CD4-positive, alpha-beta T cell (primary cell): ENCODE results near the gene PSMB2. TPM values are rescaled to one million over a fixed set of nuclear protein-coding genes. Genes with fewer than 3 reads are reported as not detected.

Source experiments
- ATAC-seq: fragments of 200-7000 bp; cut with Tn5 transposase; one replicate; pipeline ENCODE4 v1.10.0; 2022; ENCODE audit warnings: mild to moderate bottlenecking; ENCODE audit not compliant: poor library complexity
- CTCF ChIA-PET: fragments of 350-600 bp; sonication (Branson Sonifier 250); formaldehyde crosslinking; loops from one replicate; lab custom pipeline; 2021; ENCODE audit warnings: antibody characterized with exemption, inconsistent platforms; lab: Charles Lee
- POLR2A ChIA-PET: fragments of 350-600 bp; sonication (Branson Sonifier 250); formaldehyde crosslinking; loops from one replicate; lab custom pipeline; 2021; ENCODE audit warnings: antibody characterized with exemption, inconsistent platforms; lab: Charles Lee
- DNase-seq, 14 experiments: peaks; one replicate each; pipeline ENCODE4 v3.0.0-alpha.2; 2013 to 2020; ENCODE audit warnings: mixed read lengths in 2 of 14
- H3K27ac ChIP-seq, 2 donors: one replicate each; pipeline versions ENCODE4 v1.5.1 to v1.7.0; 2013; ENCODE audit warnings: low read length in 2 of 2, low read depth in 1 of 2, mild to moderate bottlenecking in 1 of 2
- H3K27me3 ChIP-seq, 2 experiments: 1 replicate in 1 of 2; 2 replicates in 1 of 2; pipeline versions ENCODE4 v1.6.1 to v1.7.0; 2013; ENCODE audit warnings: low read length in 2 of 2, control low read depth in 1 of 2, mild to moderate bottlenecking in 1 of 2, moderate library complexity in 1 of 2; ENCODE audit not compliant: insufficient read depth in 2 of 2, control insufficient read depth in 1 of 2
- H3K36me3 ChIP-seq: one replicate; pipeline ENCODE4 v1.6.1; 2013; ENCODE audit warnings: low read length, control low read depth; ENCODE audit not compliant: insufficient read depth
- H3K4me1 ChIP-seq: one replicate; pipeline ENCODE4 v1.6.1; 2013; ENCODE audit warnings: low read length, control low read depth; ENCODE audit not compliant: insufficient read depth
- H3K4me3 ChIP-seq: one replicate; pipeline ENCODE4 v1.5.1; 2013; ENCODE audit warnings: mild to moderate bottlenecking, low read length, moderate library complexity
- H3K9me3 ChIP-seq, 2 experiments: 1 replicate in 1 of 2; 2 replicates in 1 of 2; pipeline versions ENCODE4 v1.6.1 to v1.7.0; 2013; ENCODE audit warnings: low read length in 2 of 2, mild to moderate bottlenecking in 2 of 2, control low read depth in 1 of 2, moderate library complexity in 1 of 2; ENCODE audit not compliant: control insufficient read depth in 1 of 2, insufficient read depth in 1 of 2
- H3K27ac Mint-ChIP-seq: one replicate; pipeline ENCODE4 v1.8.0; 2020; ENCODE audit warnings: mixed read lengths
- H3K27me3 Mint-ChIP-seq: one replicate; pipeline ENCODE4 v1.8.0; 2021; ENCODE audit warnings: mixed read lengths
- H3K36me3 Mint-ChIP-seq: one replicate; pipeline ENCODE4 v1.8.0; 2021; ENCODE audit warnings: low read depth, mixed read lengths
- H3K4me1 Mint-ChIP-seq: one replicate; pipeline ENCODE4 v1.8.0; 2021; ENCODE audit warnings: low read depth, mixed read lengths
- H3K4me3 Mint-ChIP-seq: one replicate; pipeline ENCODE4 v1.8.0; 2020; ENCODE audit warnings: mild to moderate bottlenecking, mixed read lengths
- H3K9me3 Mint-ChIP-seq: one replicate; pipeline ENCODE4 v1.8.0; 2020; ENCODE audit warnings: mixed read lengths
- intact Hi-C, 2 experiments: fragments of 100-400 bp; cut with DNase I in 1 of 2; cut with micrococcal nuclease in 1 of 2; formaldehyde crosslinking; loops; one replicate each; pipeline versions ENCODE4 v1.15.1 to v1.9.0; 2023 to 2025; cut with DNase I, micrococcal nuclease
- total RNA-seq, 174 experiments: library from RNA in 2 of 174; stranded (reverse) in 2 of 174; gene quantifications; one replicate each; pipeline ENCODE4 v1.2.3 and lab custom pipeline; 2021 to 2026
- TF ChIP-seq, protein P1 (sequence below): fragments of 200-600 bp; IDR thresholded peaks from one replicate; pipeline ENCODE4 v1.8.0; 2022; ENCODE audit warnings: antibody characterized with exemption, mild to moderate bottlenecking

Gene PSMB2
- total RNA-seq, 2 experiments from 2014 or later: 34.0 to 35.3 TPM

GRCh38 chr1:35561297-35561971, 79.9 kb downstream of the PSMB2 start:
- peak overlapping the region; percentile 52 for H3K27ac Mint-ChIP-seq
- H3K36me3 ChIP-seq: peaks cover 19% of the 10 kb centered on the region
- no peaks in the 10 kb centered on the region for H3K9me3 Mint-ChIP-seq

DNA sequence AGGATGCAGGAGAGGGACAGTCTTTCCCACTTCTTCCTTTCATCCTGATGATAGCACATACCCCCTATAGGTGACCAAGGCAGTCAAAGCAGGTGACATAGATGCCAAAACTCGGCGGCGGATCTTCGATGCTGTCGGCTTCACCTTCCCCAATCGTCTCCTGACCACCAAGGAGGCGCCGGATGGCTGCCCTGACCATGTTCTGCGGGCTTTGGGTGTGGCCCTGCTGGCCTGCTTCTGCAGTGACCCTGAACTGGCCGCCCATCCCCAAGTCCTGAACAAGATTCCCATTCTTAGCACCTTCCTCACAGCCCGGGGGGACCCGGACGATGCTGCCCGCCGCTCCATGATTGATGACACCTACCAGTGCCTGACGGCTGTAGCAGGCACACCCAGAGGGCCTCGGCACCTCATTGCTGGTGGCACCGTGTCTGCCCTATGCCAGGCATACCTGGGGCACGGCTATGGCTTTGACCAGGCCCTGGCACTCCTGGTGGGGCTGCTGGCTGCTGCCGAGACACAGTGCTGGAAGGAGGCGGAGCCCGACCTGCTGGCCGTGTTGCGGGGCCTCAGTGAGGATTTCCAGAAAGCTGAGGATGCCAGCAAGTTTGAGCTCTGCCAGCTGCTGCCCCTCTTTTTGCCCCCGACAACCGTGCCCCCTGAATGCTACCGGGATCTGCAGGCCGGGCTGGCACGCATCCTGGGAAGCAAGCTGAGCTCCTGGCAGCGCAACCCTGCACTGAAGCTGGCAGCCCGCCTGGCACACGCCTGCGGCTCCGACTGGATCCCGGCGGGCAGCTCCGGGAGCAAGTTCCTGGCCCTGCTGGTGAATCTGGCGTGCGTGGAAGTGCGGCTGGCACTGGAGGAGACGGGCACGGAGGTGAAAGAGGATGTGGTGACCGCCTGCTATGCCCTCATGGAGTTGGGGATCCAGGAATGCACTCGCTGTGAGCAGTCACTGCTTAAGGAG, 80.8 kb downstream of the PSMB2 start:
- POLR2A ChIA-PET: interaction anchor here (1.0 to 2.1 kb wide), 4 partner anchors 17 to 110 kb away, joined by 3 to 5 read pairs (median 4); no protein-coding TSS in a partner anchor
- no peak overlapping the region for H3K4me3 ChIP-seq
- H3K4me1 Mint-ChIP-seq: peaks cover 57% of the 10 kb centered on the region
- H3K27ac Mint-ChIP-seq: peak overlapping the region; percentile 97
- intact Hi-C loops: loop anchor here in 1 of 2 experiments (5.0 kb wide), 1 partner anchor 358 kb away; no protein-coding TSS in a partner anchor
- peaks cover 62% of the 10 kb centered on the region for H3K36me3 Mint-ChIP-seq
- CTCF ChIA-PET: interaction anchor here (2.5 kb wide), 1 partner anchor 109 kb away, joined by 11 read pairs; no protein-coding TSS in a partner anchor
- H3K36me3 ChIP-seq: peaks cover 19% of the 10 kb centered on the region
- DNase-seq: no peak
- no peaks in the 10 kb centered on the region for H3K9me3 ChIP-seq
- TF ChIP-seq, protein P1, sequence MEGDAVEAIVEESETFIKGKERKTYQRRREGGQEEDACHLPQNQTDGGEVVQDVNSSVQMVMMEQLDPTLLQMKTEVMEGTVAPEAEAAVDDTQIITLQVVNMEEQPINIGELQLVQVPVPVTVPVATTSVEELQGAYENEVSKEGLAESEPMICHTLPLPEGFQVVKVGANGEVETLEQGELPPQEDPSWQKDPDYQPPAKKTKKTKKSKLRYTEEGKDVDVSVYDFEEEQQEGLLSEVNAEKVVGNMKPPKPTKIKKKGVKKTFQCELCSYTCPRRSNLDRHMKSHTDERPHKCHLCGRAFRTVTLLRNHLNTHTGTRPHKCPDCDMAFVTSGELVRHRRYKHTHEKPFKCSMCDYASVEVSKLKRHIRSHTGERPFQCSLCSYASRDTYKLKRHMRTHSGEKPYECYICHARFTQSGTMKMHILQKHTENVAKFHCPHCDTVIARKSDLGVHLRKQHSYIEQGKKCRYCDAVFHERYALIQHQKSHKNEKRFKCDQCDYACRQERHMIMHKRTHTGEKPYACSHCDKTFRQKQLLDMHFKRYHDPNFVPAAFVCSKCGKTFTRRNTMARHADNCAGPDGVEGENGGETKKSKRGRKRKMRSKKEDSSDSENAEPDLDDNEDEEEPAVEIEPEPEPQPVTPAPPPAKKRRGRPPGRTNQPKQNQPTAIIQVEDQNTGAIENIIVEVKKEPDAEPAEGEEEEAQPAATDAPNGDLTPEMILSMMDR: no peak
- H3K4me3 Mint-ChIP-seq: peak overlapping the region; percentile 73
- H3K4me1 ChIP-seq: peaks cover 54% of the 10 kb centered on the region
- no peak for ATAC-seq
- no peaks in the 10 kb centered on the region for H3K27me3 ChIP-seq
- H3K9me3 Mint-ChIP-seq: no peaks in the 10 kb centered on the region
- no peak overlapping the region for H3K27ac ChIP-seq
- no peaks in the 10 kb centered on the region for H3K27me3 Mint-ChIP-seq

More at GRCh38 chr1:35561297-35561971, 79.9 kb downstream of the PSMB2 start:
- Mint-ChIP-seq H3K27me3 (no peaks in the 10 kb centered on the region), H3K4me3 (peak overlapping the region; percentile 62), H3K36me3 (peaks cover 55% of the 10 kb centered on the region), H3K4me1 (peaks cover 48% of the 10 kb centered on the region)
- Histone ChIP-seq H3K9me3 (no peaks in the 10 kb centered on the region), H3K4me3 (no peak overlapping the region), H3K27ac (no peak overlapping the region), H3K27me3 (no peaks in the 10 kb centered on the region), H3K4me1 (peaks cover 45% of the 10 kb centered on the region)
- POLR2A ChIA-PET: interaction anchor here (0.8 to 2.1 kb wide), 3 partner anchors 16 to 113 kb away, joined by 3 to 5 read pairs (median 3); no protein-coding TSS in a partner anchor
- intact Hi-C loops: loop anchor here in 1 of 2 experiments (5.0 kb wide), 1 partner anchor 359 kb away; no protein-coding TSS in a partner anchor
- ATAC-seq: no peak
- no peak for DNase-seq
- CTCF ChIA-PET: interaction anchor here (2.5 kb wide), 1 partner anchor 110 kb away, joined by 11 read pairs; no protein-coding TSS in a partner anchor
- TF ChIP-seq, protein P1: no peak
